Mesothelial cell of epicardium (in vitro differentiated cells): Measurements from ENCODE around the gene KAZN. TPM values are rescaled to one million over a fixed set of nuclear protein-coding genes. Genes with fewer than 3 reads are reported as not detected.

Experiments used
- DNase-seq, 2 experiments: peaks; one replicate each; pipeline ENCODE4 v3.0.0; 2021; ENCODE audit warnings: low spot score in 2 of 2; ENCODE audit not compliant: unreplicated experiment in 2 of 2
- H3K27ac Mint-ChIP-seq: 2 replicates; pipeline ENCODE4 v1.8.0; 2021; ENCODE audit warnings: mixed read lengths
- H3K27me3 Mint-ChIP-seq: 2 replicates; pipeline ENCODE4 v1.8.0; 2021; ENCODE audit warnings: low read depth, mixed read lengths
- H3K36me3 Mint-ChIP-seq: 2 replicates; pipeline ENCODE4 v1.8.0; 2021; ENCODE audit warnings: mixed read lengths
- H3K4me1 Mint-ChIP-seq: 2 replicates; pipeline ENCODE4 v1.8.0; 2021; ENCODE audit warnings: mixed read lengths
- H3K4me3 Mint-ChIP-seq: 2 replicates; pipeline ENCODE4 v1.8.0; 2021; ENCODE audit warnings: mild to moderate bottlenecking, moderate library complexity, mixed read lengths
- H3K9me3 Mint-ChIP-seq: 2 replicates; pipeline ENCODE4 v1.8.0; 2021; ENCODE audit warnings: mixed read lengths
- CTCF ChIP-seq: fragments of 200-600 bp; sonication (generic); IDR thresholded peaks from one replicate; pipeline ENCODE4 v1.5.0; 2021; ENCODE audit warnings: antibody characterized with exemption; ENCODE audit not compliant: unreplicated experiment
- total RNA-seq: library from RNA; stranded (reverse); gene quantifications from 3 replicates; pipeline ENCODE4 v1.2.1, GENCODE V29; 2021

The KAZN gene
- total RNA-seq, 1 donor from 2014 or later, result 38.4 TPM

GRCh38 chr1:14849038-14849437 is 250.6 kb downstream of the KAZN start:
- peaks cover 3% of the 10 kb centered on the region for H3K36me3 Mint-ChIP-seq
- H3K4me1 Mint-ChIP-seq, result peaks cover 1% of the 10 kb centered on the region
- no peaks in the 10 kb centered on the region for H3K27me3 Mint-ChIP-seq
- H3K27ac Mint-ChIP-seq, result no peak overlapping the region
- no peak overlapping the region for H3K4me3 Mint-ChIP-seq
- DNase-seq, result no peak
- no peak for TF ChIP-seq CTCF
- H3K9me3 Mint-ChIP-seq, result peaks cover 7% of the 10 kb centered on the region

DNA sequence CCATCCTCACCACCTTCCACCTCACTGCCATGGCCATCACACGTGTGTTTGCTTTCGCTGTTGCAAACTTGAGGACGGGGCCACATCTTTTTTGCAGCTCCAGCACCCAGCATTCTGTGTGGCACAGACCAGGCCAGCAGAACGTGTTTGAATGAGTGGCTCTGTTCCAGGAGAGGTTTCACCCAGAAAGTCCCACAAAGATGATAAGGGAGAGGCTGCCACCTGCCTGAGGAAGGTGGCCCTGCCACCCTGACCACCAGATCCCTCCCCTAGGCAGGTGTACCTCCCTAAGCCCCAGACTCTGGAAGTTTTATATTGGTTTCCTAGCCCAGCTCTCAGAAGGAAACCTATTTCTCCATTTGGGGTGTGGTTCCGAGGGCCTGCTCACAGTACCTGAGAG is 252.1 kb downstream of the KAZN start:
- peaks cover 1% of the 10 kb centered on the region for H3K4me1 Mint-ChIP-seq
- H3K36me3 Mint-ChIP-seq, result no peaks in the 10 kb centered on the region
- H3K4me3 Mint-ChIP-seq, result no peak overlapping the region
- DNase-seq, result no peak
- no peak overlapping the region for H3K27ac Mint-ChIP-seq
- no peaks in the 10 kb centered on the region for H3K9me3 Mint-ChIP-seq
- H3K27me3 Mint-ChIP-seq, result no peaks in the 10 kb centered on the region
- no peak for TF ChIP-seq CTCF

GRCh38 chr1:14851760-14852159 is 253.3 kb downstream of the KAZN start:
- DNase-seq, result no peak
- no peak for TF ChIP-seq CTCF
- no peaks in the 10 kb centered on the region for H3K9me3 Mint-ChIP-seq
- H3K27me3 Mint-ChIP-seq, result no peaks in the 10 kb centered on the region
- peaks cover 1% of the 10 kb centered on the region for H3K4me1 Mint-ChIP-seq
- no peaks in the 10 kb centered on the region for H3K36me3 Mint-ChIP-seq
- no peak overlapping the region for H3K27ac Mint-ChIP-seq
- H3K4me3 Mint-ChIP-seq, result no peak overlapping the region

GRCh38 chr1:14852291-14852690 is 253.8 kb downstream of the KAZN start:
- Mint-ChIP-seq H3K27me3 (no peaks in the 10 kb centered on the region), H3K27ac (no peak overlapping the region), H3K4me3 (no peak overlapping the region), H3K36me3 (no peaks in the 10 kb centered on the region), H3K4me1 (peaks cover 1% of the 10 kb centered on the region), H3K9me3 (no peaks in the 10 kb centered on the region)
- DNase-seq, result no peak
- no peak for TF ChIP-seq CTCF

GRCh38 chr1:14853518-14853917 is 255.0 kb downstream of the KAZN start:
- H3K36me3 Mint-ChIP-seq, result no peaks in the 10 kb centered on the region
- DNase-seq, result no peak

More at GRCh38 chr1:14853518-14853917, 255.0 kb downstream of the KAZN start:
- Mint-ChIP-seq H3K27me3 (no peaks in the 10 kb centered on the region), H3K9me3 (no peaks in the 10 kb centered on the region), H3K27ac (no peak overlapping the region), H3K4me1 (peaks cover 1% of the 10 kb centered on the region), H3K4me3 (no peak overlapping the region)
- TF ChIP-seq CTCF, result no peak
